Stimulated activated CD8-positive, alpha-beta memory T cell treated with anti-CD3 and anti-CD28 coated beads, Interleukin-4, amount 100 ng/mL, for 4 hours (primary cell): ENCODE measurements around the gene PDE3B.
"Not testable (repeated sequence)": the region's sequence is repeated elsewhere in the genome, so short reads cannot be mapped to it uniquely, and the experiment has no call there.

ENCODE experiments used
- DNase-seq, 2 donors: peaks; one replicate each; pipeline ENCODE4 v3.0.0-alpha.2; 2020; ENCODE audit warnings: low read depth in 2 of 2, low spot score in 1 of 2

Gene PDE3B

GRCh38 chr11:14676068-14676467 is 32.5 kb downstream of the PDE3B start:
- DNase-seq, result no peak

- no peak for DNase-seq
Observed at GRCh38 chr11:14677146-14677545, 33.5 kb downstream of the PDE3B start.

- DNase-seq, result no peak
Observed at GRCh38 chr11:14678350-14678749, 34.7 kb downstream of the PDE3B start.

GRCh38 chr11:14679662-14680061 is 36.1 kb downstream of the PDE3B start:
- no peak for DNase-seq

- not testable (repeated sequence) for DNase-seq
Observed at GRCh38 chr11:14684234-14684915, 40.8 kb downstream of the PDE3B start.

- DNase-seq, result no peak
Observed at GRCh38 chr11:14687456-14687855, 43.9 kb downstream of the PDE3B start.

DNA sequence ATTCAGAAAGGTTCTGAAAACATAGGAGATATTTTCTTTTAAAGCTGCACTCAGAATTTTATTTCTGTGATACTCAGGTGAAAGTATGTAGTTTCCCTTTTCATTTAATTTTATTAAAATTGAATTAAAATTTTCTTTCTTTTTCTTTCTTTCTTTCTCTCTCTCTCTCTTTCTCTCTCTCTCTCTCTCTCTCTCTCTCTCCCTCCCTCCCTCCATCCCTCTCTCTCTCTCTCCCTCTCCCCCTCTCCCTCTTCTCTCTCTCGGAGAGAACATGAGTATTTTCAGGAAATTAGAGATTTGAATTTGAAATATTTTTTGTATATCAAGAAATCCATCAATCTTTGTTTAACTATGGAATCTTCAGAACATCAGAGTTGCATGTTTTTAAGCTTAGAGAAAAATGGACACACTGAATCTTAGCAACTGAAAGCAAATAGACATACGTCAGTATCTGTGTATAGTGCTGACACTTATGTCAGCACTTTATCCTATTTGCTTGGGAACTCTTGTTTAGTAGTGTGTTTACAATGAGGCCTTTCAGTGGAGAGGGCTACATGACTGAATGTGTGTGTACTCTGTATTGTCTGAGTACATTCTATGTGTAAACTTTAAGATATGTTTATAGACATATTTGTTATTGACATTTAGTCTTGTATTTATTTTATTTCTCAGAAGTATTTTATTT is 44.5 kb downstream of the PDE3B start:
- no peak for DNase-seq

DNA sequence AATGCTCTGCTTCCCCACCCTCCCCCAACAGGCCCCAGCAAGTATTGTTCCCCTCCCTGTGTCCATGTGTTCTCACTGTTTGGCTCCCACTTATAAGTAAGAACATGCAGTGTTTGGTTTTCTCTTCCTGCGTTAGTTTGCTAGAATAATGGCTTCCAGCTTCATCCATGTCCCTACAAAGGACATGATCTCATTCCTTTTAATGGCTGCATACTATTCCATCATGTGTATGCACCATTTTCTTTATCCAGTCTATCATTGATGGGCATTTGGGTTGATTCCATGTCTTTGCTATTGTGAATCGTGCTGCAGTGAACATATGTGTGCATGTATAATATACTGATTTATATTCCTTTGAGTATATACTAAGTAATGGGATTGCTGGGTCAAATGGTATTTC is 52.1 kb downstream of the PDE3B start:
- DNase-seq, result not testable (repeated sequence)

GRCh38 chr11:14698771-14699170 is 55.2 kb downstream of the PDE3B start:
- no peak for DNase-seq

DNA sequence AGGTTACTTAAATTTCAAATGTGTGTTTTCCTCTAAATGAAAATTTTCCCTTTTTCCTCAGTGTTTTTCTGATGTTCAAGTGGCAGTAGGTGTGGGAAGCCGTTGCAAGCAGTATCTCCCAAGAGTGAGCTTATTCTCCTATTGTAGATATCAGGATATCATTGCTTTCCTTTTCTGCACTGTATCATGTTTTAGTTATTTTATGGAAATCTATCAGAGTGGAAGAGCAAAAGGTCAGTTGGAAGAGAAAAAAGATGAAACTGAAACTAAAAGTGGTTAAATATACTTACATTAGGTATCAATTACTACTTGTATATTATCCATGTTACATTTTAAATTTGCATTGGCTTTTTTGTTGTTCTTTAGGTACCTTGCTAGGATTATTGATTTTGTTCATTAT is 57.0 kb downstream of the PDE3B start:
- DNase-seq, result no peak

DNA sequence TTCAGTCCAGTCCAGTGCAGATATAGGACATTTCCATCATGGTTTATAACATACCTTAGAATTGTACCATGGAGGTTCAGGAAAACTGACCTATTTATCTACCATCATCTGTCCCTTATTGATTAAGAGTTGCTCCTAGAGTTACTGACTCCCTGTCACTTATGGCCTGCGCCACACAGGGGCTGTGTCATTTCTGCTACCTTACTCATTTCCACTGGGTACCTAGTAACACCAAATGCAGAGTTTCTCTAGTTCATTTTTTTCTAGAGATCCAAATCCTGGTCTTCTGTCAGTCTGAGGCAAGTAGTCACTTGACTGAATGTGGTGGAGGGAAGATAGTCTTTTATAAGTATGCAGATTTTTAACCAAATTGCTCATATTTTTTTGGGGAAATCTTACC is 59.2 kb downstream of the PDE3B start:
- no peak for DNase-seq

- DNase-seq, result no peak
Observed at GRCh38 chr11:14703731-14704130, 60.1 kb downstream of the PDE3B start.

DNA sequence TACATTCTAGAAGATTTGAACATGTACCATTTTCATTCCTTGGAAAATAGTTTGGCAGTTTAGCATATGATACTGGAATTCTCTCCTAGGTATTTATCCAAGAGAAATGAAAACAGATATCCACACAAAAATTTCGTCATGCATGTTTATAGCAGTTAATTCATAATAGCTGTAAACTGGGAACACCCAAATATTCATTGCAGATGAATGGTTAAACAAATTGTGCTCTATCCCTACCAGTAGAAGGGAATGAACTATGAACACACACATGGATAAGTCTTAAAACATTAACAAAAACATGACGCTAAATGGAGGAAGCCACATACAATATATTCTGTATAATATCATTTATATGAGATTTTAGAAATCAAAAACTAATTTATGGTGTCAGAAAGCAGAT is 61.5 kb downstream of the PDE3B start:
- no peak for DNase-seq

DNA sequence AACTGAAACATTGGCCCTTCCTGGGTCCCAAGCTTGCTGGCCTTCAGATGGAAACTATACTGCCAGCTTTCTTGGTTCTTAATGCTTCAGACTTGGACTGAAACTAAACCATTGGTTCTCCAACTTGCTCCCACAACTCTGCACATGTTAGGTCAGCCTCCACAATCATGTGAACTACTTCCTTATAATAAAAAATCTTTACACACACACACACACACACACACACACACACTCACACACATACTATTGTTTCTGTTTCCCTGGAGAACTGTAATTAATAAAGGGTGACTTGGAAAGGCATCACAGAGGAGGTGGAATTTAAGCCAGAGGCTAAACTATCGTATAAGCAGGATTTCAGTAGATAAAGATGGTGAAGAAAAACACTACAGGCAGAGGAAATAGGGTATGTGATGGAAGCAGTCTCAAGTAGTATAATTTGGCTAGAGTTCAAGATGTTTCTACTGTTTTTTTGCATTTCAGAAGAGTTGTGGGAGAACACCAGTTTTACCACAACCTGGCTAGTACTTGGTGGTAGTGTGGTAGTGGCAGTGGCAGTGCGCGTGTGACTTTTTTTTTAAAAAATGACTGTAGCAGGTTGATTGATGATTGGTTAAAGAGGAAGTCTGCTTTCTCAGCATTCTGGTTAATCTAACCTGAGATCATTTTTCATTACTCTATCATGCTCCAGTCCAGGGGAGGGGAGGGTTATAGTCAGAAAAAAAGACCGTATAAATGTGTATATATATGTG is 70.1 kb downstream of the PDE3B start:
- DNase-seq, result no peak

DNA sequence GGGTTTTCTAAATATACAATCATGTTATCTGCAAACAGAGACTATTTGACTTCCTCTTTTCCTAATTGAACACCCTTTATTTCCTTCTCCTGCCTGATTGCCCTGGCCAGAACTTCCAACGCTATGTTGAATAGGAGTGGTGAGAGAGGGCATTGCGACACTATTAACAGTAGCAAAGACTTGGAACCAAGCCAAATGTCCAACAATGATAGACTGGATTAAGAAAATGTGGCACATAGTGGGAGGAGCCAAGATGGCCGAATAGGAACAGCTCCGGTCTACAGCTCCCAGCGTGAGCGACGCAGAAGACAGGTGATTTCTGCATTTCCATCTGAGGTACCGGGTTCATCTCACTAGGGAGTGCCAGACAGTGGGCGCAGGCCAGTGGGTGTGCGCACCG is 72.1 kb downstream of the PDE3B start:
- not testable (repeated sequence) for DNase-seq

- DNase-seq, result no peak
Observed at GRCh38 chr11:14722496-14722895, 78.9 kb downstream of the PDE3B start.

GRCh38 chr11:14725150-14725549 is 81.5 kb downstream of the PDE3B start:
- no peak for DNase-seq

DNA sequence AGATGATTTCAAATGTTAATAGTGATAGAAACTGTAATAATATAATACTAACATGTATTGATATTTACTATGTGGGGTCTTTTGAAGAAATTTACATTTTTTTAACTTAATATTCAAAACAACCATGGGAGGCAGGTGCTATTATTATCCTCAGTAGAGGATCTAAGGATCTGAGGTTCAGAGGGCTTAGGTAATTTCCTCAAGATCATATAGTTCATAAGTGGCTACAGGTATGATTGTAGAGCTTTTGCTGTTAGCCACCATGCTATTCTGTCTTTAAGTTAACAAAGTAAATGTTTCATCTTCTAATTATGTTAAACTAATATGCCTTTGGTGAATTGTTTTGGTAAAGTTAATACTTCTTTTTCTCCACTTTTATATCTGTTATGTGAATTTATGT is 83.6 kb downstream of the PDE3B start:
- no peak for DNase-seq

- DNase-seq, result no peak
Observed at GRCh38 chr11:14727746-14728145, 84.1 kb downstream of the PDE3B start.

DNA sequence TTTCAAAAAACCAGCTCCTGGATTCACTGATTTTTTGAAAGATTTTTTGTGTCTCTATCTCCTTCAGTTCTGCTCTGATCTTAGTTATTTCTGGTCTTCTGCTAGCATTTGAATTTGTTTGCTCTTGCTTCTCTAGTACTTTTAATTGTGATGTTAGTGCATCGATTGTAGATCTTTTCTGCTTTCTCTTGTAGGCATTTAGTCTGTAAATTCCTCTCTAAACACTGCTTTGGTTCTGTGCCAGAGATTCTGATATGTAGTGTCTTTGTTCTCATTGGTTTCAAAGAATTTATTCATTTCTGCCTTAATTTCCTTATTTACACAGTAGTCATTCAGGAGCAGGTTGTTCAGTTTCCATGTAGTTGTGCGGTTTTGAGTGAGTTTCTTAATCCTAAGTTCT is 96.9 kb downstream of the PDE3B start:
- DNase-seq, result not testable (repeated sequence)

GRCh38 chr11:14741195-14741594 is 97.6 kb downstream of the PDE3B start:
- DNase-seq, result no peak

- no peak for DNase-seq
Observed at GRCh38 chr11:14742849-14743559, 99.4 kb downstream of the PDE3B start.
